ENCODE results near the gene FLVCR2.

FLVCR2 gene

GRCh38 chr14:75551021-75551420 lies 27.4 kb upstream of the FLVCR2 start:
- no peak for ATAC-seq
- TF ChIP-seq ZFP3 (CRISPR knock-in tag; IDR thresholded peaks at IDR 0.05) (no peak), ESRRG (CRISPR knock-in tag; IDR thresholded peaks at IDR 0.05) (no peak), ISL1 (CRISPR knock-in tag; IDR thresholded peaks at IDR 0.05) (no peak), CREB5 (CRISPR knock-in tag; IDR thresholded peaks at IDR 0.05; ENCODE audit: low read depth) (no peak), SNAI2 (CRISPR knock-in tag; IDR thresholded peaks at IDR 0.05) (no peak), POU6F1 (CRISPR knock-in tag; IDR thresholded peaks at IDR 0.05; ENCODE audit: borderline replicate concordance, low read depth) (no peak), ZC3H10 (CRISPR knock-in tag; IDR thresholded peaks at IDR 0.05) (no peak), ZNF565 (CRISPR knock-in tag; conservative IDR thresholded peaks at IDR 0.05; ENCODE audit: low read depth) (no peak), PPARA (CRISPR knock-in tag; IDR thresholded peaks at IDR 0.05; ENCODE audit: borderline replicate concordance) (no peak), BACH2 (CRISPR knock-in tag; IDR thresholded peaks at IDR 0.05; ENCODE audit: borderline replicate concordance) (no peak), CSRNP3 (CRISPR knock-in tag; IDR thresholded peaks at IDR 0.05) (no peak), TSHZ2 (CRISPR knock-in tag; IDR thresholded peaks at IDR 0.05) (no peak), ZFP30 (CRISPR knock-in tag; IDR thresholded peaks at IDR 0.05) (no peak), PATZ1 (CRISPR knock-in tag; IDR thresholded peaks at IDR 0.05; ENCODE audit: borderline replicate concordance) (no peak), OSR1 (CRISPR knock-in tag; IDR thresholded peaks at IDR 0.05) (no peak), RARB (CRISPR knock-in tag; IDR thresholded peaks at IDR 0.05) (no peak), TOX (CRISPR knock-in tag; IDR thresholded peaks at IDR 0.05; ENCODE audit: borderline replicate concordance) (no peak)

- no peak for ATAC-seq
- no peak for TF ChIP-seq PATZ1 (CRISPR knock-in tag; IDR thresholded peaks at IDR 0.05; ENCODE audit: borderline replicate concordance)
- no peak for TF ChIP-seq ZNF8 (CRISPR knock-in tag; IDR thresholded peaks at IDR 0.05)
- TF ChIP-seq OSR1 (CRISPR knock-in tag; IDR thresholded peaks at IDR 0.05): no peak
- TF ChIP-seq TCF4 (CRISPR knock-in tag; IDR thresholded peaks at IDR 0.05; ENCODE audit: borderline replicate concordance): no peak
- no peak for TF ChIP-seq RARB (CRISPR knock-in tag; IDR thresholded peaks at IDR 0.05)
- no peak for TF ChIP-seq CSRNP3 (CRISPR knock-in tag; IDR thresholded peaks at IDR 0.05)
- TF ChIP-seq PPARA (CRISPR knock-in tag; IDR thresholded peaks at IDR 0.05; ENCODE audit: borderline replicate concordance): no peak
- no peak for TF ChIP-seq ZFP30 (CRISPR knock-in tag; IDR thresholded peaks at IDR 0.05)
- no peak for TF ChIP-seq TSHZ2 (CRISPR knock-in tag; IDR thresholded peaks at IDR 0.05)
- no peak for TF ChIP-seq POU6F1 (CRISPR knock-in tag; IDR thresholded peaks at IDR 0.05; ENCODE audit: borderline replicate concordance, low read depth)
- TF ChIP-seq ISL1 (CRISPR knock-in tag; IDR thresholded peaks at IDR 0.05): no peak
- no peak for TF ChIP-seq GLIS3 (CRISPR knock-in tag; IDR thresholded peaks at IDR 0.05)
- TF ChIP-seq ZNF565 (CRISPR knock-in tag; conservative IDR thresholded peaks at IDR 0.05; ENCODE audit: low read depth): no peak
These were observed 25.3 kb upstream of the FLVCR2 start for GRCh38 chr14:75553157-75553556.

Data from SK-N-SH treated with all-trans-retinoic acid at 6 μM for 48 hours (cell line).